Kidney (tissue), 14 donors: ENCODE results near the gene ISOC2. TPM values are rescaled to one million over a fixed set of nuclear protein-coding genes. Genes with fewer than 3 reads are reported as not detected.

Source experiments
- DNase-seq, 5 donors: peaks; one replicate each; pipeline ENCODE4 v3.0.0-alpha.2; 2013 to 2020
- FAIRE-seq: peaks from 2 replicates; lab custom pipeline; 2012; peaks lifted over from hg19 to GRCh38; lab: Jason Lieb, UNC
- H3K27ac ChIP-seq, 2 donors: one replicate each; pipeline ENCODE4 v1.7.0; 2013; ENCODE audit warnings: low read depth in 2 of 2, low read length in 2 of 2, inconsistent platforms in 1 of 2
- H3K27me3 ChIP-seq: one replicate; pipeline ENCODE4 v1.7.1; 2013; ENCODE audit warnings: low read length, inconsistent platforms; ENCODE audit not compliant: control insufficient read depth, insufficient read depth
- H3K36me3 ChIP-seq, 3 donors: one replicate each; pipeline versions ENCODE4 v1.7.0 to v1.7.1; 2013; ENCODE audit warnings: low read length in 3 of 3, control low read depth in 1 of 3, inconsistent platforms in 1 of 3; ENCODE audit not compliant: insufficient read depth in 3 of 3, control insufficient read depth in 2 of 3
- H3K4me1 ChIP-seq, 3 donors: one replicate each; pipeline versions ENCODE4 v1.7.0 to v1.7.1; 2013; ENCODE audit warnings: low read length in 3 of 3, inconsistent platforms in 1 of 3, low read depth in 1 of 3; ENCODE audit not compliant: control insufficient read depth in 2 of 3, insufficient read depth in 2 of 3
- H3K4me3 ChIP-seq, 3 donors: one replicate each; pipeline versions ENCODE4 v1.7.0 to v1.8.1; 2013; ENCODE audit warnings: low read length in 3 of 3, control low read depth in 1 of 3, inconsistent platforms in 1 of 3
- H3K9ac ChIP-seq, 3 donors: one replicate each; pipeline versions ENCODE4 v1.7.0 to v1.7.1; 2013; ENCODE audit warnings: low read length in 3 of 3, control low read depth in 1 of 3, inconsistent platforms in 1 of 3
- H3K9me3 ChIP-seq, 3 donors: one replicate each; pipeline versions ENCODE4 v1.7.0 to v1.7.1; 2013; ENCODE audit warnings: low read length in 3 of 3, control low read depth in 1 of 3, inconsistent platforms in 1 of 3; ENCODE audit not compliant: control insufficient read depth in 2 of 3, insufficient read depth in 1 of 3
- intact Hi-C: fragments of 100-400 bp; cut with DNase I; formaldehyde crosslinking; loops from one replicate; pipeline ENCODE4 v1.11.1; 2022
- polyA plus RNA-seq: library from polyadenylated mRNA; stranded (reverse); fragments of 350-450 nt; fragmentation: Illumina TruSeq; extraction: RNeasy Lipid Tissue Mini Kit (QIAGEN cat#74804); gene quantifications from one replicate; pipeline ENCODE4 v1.2.3, GENCODE V29; 2014; ENCODE audit warnings: low read depth, low replicate concordance; ENCODE audit not compliant: insufficient read depth
- total RNA-seq: library from RNA; stranded (reverse); fragmentation: NEBNext Ultra II Directional; extraction: Animal tissue kit (Norgen Biotek cat#: 25700); gene quantifications from one replicate; pipeline ENCODE4 v1.2.1, GENCODE V29; 2021
- TF ChIP-seq, protein P1 (sequence below): IDR thresholded peaks from 3 replicates; pipeline ENCODE4 v1.5.1; 2012; ENCODE audit warnings: mild to moderate bottlenecking, moderate library complexity, borderline replicate concordance; ENCODE audit not compliant: insufficient read depth; ENCODE audit errors: extremely low read depth
- donor health status: control.
- donor health status: control.
- donor health status: control.
- donor health status: control.
- donor health status: control.
- donor health status: DM: yes; HTN: yes; CAD: no.
- donor health status: Normal renal cell carcinoma (clear cell type).

ISOC2 gene
- total and polyA plus RNA-seq, 2 donors from 2014 or later: 45.9 to 326 TPM

DNA sequence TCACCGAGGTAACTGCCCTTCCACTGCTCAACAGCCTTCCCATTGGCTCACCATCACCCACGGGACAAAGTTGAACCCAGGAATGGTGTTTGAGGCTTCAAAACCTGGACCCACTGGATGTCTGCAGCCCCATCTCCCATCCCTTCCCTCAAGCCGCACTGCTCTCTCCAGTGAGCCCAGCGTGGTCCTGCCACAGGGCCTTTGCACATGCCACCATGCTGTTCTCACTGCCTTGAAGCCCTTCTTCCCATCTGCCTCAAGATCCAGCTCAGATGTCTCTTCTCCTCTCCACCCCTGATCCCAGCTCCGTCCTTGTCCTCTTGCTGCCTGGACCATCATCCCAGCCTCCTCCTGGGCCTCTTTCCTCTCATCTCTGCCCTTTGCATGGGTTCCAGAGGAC lies 22.4 kb downstream of the ISOC2 start:
- intact Hi-C loops: no loop called here
- no peak for DNase-seq
- Histone ChIP-seq H3K9me3 (no peaks in the 10 kb centered on the region), H3K4me1 (peaks cover 0 to 4% (median 0%) of the 10 kb centered on the region in 3 donors), H3K36me3 (no peaks in the 10 kb centered on the region), H3K9ac (no peak overlapping the region), H3K27me3 (peaks cover 34% of the 10 kb centered on the region), H3K27ac (no peak overlapping the region), H3K4me3 (no peak overlapping the region)
- no peak for FAIRE-seq
- TF ChIP-seq, protein P1, sequence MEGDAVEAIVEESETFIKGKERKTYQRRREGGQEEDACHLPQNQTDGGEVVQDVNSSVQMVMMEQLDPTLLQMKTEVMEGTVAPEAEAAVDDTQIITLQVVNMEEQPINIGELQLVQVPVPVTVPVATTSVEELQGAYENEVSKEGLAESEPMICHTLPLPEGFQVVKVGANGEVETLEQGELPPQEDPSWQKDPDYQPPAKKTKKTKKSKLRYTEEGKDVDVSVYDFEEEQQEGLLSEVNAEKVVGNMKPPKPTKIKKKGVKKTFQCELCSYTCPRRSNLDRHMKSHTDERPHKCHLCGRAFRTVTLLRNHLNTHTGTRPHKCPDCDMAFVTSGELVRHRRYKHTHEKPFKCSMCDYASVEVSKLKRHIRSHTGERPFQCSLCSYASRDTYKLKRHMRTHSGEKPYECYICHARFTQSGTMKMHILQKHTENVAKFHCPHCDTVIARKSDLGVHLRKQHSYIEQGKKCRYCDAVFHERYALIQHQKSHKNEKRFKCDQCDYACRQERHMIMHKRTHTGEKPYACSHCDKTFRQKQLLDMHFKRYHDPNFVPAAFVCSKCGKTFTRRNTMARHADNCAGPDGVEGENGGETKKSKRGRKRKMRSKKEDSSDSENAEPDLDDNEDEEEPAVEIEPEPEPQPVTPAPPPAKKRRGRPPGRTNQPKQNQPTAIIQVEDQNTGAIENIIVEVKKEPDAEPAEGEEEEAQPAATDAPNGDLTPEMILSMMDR: no peak

GRCh38 chr19:55437410-55437809 lies 24.0 kb downstream of the ISOC2 start:
- Histone ChIP-seq H3K27me3 (peaks cover 30% of the 10 kb centered on the region), H3K4me3 (no peak overlapping the region), H3K36me3 (no peaks in the 10 kb centered on the region), H3K9ac (no peak overlapping the region), H3K9me3 (no peaks in the 10 kb centered on the region), H3K4me1 (peaks cover 0 to 4% (median 0%) of the 10 kb centered on the region in 3 donors), H3K27ac (no peak overlapping the region)
- DNase-seq (peak in 4 of 5 donors; percentile 83 to 88 (median 86)), FAIRE-seq (no peak)
- intact Hi-C loops: no loop called here
- TF ChIP-seq, protein P1: no peak

DNA sequence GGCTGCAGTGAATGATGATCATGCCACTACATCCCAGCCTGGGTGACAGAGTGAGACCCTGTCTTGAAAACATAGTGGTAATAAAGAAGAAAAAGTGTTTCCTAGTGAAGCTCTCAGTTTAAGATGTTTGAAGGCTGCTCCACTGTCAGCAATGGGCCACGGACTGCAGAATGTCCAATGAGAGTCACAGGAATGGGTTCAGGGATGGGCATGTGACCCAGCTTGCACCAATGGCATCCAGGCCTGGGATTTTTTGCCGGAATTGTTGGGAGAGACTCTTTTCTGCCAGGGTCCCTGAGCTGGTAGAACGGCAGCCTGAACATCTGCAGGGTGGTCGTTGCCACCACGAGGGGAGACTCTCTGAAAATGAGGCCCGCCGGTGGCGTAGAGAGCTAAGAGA lies 24.6 kb downstream of the ISOC2 start:
- TF ChIP-seq, protein P1: no peak
- peaks cover 33% of the 10 kb centered on the region for H3K27me3 ChIP-seq
- H3K27ac ChIP-seq: no peak overlapping the region
- H3K9ac ChIP-seq: no peak overlapping the region
- FAIRE-seq (no peak), DNase-seq (no peak)
- intact Hi-C loops: no loop called here
- peaks cover 0 to 3% (median 0%) of the 10 kb centered on the region in 3 donors for H3K4me1 ChIP-seq
- no peaks in the 10 kb centered on the region for H3K9me3 ChIP-seq
- no peaks in the 10 kb centered on the region for H3K36me3 ChIP-seq
- H3K4me3 ChIP-seq: no peak overlapping the region

DNA sequence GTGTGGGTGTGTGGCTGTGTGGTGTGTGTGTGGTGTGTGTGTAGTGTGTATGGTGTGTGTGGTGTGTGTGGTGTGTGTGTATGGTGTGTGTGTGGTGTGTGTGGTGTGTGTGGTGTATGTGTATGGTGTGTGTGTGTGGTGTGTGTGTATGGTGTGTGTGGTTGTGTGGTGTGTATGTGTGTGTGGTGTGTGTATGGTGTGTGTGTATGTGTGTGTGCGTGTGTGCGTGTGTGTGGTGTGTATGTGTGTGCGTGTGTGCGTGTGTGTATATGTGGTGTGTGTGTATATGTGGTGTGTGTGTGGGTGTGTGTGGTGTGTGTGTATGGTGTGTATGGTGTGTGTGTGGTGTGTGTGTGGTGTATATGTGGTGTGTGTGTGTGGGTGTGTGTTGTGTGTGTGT lies 26.4 kb downstream of the ISOC2 start:
- FAIRE-seq (no peak), DNase-seq (no peak)
- TF ChIP-seq, protein P1: no peak
- Histone ChIP-seq H3K36me3 (no peaks in the 10 kb centered on the region), H3K9ac (no peak overlapping the region), H3K9me3 (no peaks in the 10 kb centered on the region), H3K27me3 (peaks cover 18% of the 10 kb centered on the region), H3K27ac (no peak overlapping the region), H3K4me1 (no peaks in the 10 kb centered on the region), H3K4me3 (peak overlapping the region in 1 of 3 donors; percentile 6)
- intact Hi-C loops: no loop called here
